T follicular helper cell (primary cell): Measurements from ENCODE around the gene UCN3.

Experiments used
- DNase-seq: peaks from one replicate; pipeline ENCODE4 v3.0.0-alpha.2; 2020; ENCODE audit warnings: low read depth
- total RNA-seq, 2 experiments: gene quantifications; one replicate each; lab custom pipeline; 2026; lab: John Stamatoyannopoulos, UW

UCN3 gene
- total RNA-seq, result 0 reads per million in 2 experiments

GRCh38 chr10:5364890-5365338, at the start of gene UCN3:
Gene UCN3 (plus strand): TSS chr10:5364966. CDS start chr10:5373721, 8,755 bp downstream.
- no peak for DNase-seq

DNA sequence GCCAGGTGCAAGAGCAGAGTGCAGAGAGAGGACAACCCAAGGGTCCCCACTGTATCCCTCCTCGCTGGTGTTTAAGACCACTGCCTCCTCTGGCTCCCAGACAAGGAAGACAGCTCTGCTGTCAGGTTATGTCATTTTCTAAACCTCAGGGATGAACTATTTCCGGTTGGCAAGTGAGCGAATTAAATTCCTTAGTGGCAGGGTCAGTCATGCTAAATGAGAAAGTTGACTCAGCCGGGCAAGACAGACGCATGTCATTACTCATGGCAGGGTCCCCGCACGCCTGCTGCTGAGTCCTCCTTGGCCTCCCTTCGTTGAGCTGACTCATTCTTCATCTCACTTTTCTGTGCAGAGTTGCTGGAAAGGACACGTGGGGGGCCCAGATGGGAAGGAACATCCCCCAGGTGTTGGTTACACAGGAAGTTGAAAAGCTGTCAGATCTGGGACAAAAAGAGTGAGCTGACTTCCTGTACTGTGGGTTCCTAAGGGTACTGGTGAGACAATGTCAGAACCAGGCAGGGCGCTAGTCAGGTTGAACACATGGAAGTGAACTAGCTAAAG, 47.1 kb upstream of the UCN3 start:
- peak; percentile 10 for DNase-seq

- no peak for DNase-seq
Observed at GRCh38 chr10:5318148-5318547, 46.6 kb upstream of the UCN3 start.

DNA sequence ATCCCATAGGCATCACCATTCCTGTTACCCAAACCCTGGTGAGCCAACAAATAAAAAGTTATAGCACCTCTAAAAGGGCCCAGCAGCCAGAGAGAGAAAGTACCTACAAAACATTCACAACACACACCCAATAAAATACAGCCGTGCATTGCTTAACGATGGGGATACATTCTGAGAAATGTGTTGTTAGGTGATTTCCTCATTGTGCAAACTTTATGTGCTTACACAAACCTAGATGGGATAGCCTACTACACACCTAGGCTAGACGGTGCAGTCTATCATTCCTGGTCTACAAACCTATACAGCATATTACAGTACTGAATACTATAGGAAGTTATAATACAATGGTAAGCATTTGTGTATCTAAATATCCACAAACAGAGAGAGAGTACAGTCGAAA, 44.9 kb upstream of the UCN3 start:
- no peak for DNase-seq

DNA sequence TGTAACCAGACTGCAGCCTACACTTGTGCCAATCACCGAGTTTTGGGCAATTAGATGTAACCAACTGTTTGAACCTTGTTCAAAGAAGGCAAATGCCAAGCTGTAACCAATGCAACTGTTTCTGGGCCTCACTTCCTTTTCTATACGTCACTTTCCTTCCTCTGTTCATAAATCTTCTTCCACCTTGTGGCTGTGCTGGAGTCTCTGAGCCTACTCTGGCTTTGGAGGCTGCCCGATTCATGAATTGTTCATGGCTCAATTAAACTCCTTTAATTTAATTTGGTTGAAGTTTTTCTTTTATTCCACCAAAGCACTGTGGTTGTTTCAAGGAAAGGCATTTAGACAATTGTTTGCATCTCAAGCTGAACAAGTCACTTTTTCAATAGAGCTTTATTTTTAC, 43.5 kb upstream of the UCN3 start:
- no peak for DNase-seq

- no peak for DNase-seq
Observed at GRCh38 chr10:5323446-5323845, 41.3 kb upstream of the UCN3 start.

- DNase-seq, result no peak
Observed at GRCh38 chr10:5325076-5325475, 39.7 kb upstream of the UCN3 start.

DNA sequence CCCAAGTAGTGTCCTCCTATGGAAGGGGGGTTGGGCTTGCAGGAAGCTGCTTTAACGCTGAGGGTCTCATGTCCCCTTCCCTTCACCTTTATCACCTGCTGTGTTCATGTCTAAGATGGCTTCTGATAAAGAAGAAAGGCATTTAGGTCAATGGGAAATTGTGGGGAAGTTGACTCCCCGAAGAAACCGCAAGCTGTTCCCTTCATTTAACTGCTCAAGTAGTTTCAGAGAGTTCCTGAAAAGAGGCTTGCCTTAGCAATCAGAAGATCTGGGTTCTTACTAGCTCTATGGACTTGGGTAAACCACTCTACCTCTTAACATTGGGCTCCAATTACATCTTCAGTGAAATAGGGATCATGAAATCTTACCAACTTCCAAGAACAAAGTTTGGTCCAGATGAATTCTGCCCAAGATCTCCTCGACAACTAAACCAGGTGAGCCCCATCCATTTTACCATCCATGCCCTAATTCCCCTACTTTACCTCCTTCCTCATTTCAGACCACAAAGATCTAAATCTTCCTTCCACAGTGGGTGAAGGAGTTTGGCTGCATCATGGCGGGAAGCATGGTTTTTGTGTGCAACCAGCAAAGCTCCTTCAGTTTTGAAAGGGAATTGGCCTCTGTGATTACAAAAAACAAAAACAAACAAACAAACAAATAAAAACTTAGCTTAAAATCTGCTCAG, 30.4 kb upstream of the UCN3 start:
- DNase-seq, result no peak

DNA sequence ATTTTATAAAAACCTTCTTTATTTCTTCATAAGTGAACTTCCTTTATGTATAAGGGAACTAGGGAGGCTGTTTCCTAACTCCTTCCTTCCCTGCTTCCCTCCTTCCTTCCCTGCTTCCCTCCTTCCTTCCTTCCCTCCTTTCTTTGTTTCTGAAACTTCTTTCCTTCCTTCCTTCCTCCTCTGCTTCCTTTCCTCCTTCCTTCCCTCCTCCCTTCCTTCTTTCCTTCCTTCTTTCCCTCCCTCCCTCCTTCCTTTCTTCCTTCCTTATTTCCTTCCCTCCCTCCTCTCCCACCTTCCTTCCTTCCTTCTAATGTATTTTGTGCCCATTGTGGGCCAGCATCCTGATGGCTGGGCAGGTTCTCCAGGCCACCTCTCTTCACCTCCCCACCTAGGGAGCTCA, 26.8 kb upstream of the UCN3 start:
- no peak for DNase-seq

GRCh38 chr10:5343092-5343491, 21.7 kb upstream of the UCN3 start:
- DNase-seq, result no peak

DNA sequence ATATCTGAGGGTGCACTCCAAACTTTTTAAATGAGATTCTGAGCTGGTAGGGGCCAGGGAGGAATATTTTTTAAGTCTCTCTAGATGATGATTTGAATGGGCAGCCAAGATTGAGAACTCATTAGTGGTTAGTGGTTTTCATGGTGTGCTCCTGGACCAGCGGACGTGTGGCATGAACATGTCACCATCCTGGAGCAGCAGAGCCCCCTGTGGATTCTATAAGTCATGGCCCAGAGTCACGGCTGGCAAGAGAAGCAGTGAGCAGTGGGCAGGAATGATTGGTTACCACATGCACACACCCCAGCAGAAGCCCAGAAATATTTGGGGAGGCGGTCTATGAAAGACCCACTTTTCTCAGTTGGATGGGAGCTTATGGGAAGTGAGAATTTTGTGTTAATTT, 21.2 kb upstream of the UCN3 start:
- no peak for DNase-seq

DNA sequence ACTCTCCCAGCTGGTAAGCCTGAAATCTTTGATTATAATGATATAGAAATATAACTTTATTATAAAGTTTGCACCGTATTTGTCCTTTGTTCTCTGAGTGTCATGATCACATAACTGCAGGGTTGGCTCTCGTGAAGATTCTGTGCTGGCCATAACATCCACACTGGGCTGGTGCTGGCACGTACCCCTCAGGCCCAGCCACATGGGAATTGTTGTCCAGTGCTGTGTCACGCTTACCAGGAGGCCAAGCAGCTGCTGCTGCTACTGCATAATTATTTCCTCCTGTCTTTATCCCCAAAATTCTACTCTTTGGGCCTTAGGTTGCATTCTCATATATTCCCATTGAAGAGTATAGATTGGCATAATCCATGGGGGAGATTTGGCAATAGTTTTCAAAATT, 20.8 kb upstream of the UCN3 start:
- DNase-seq, result no peak

GRCh38 chr10:5344746-5345145, 20.0 kb upstream of the UCN3 start:
- DNase-seq, result no peak

- no peak for DNase-seq
Observed at GRCh38 chr10:5346881-5347280, 17.9 kb upstream of the UCN3 start.

DNA sequence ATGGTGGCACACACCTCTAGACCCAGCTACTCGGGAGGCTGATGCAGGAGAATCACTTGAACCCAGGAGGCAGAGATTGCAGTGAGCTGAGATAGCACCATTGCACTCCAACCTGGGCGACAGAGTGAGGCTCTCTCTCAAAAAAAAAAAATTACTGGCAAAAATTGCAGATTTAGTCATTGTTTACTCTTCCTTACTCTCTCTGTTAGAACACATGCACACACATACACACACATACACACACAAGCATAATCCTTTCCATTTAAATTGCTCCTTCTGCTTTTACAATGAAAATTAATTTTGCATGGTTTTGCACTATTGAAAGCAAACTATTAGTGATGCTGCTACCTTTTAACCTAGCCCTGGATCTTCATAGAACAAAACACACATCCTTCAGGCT, 15.4 kb upstream of the UCN3 start:
- DNase-seq, result no peak

DNA sequence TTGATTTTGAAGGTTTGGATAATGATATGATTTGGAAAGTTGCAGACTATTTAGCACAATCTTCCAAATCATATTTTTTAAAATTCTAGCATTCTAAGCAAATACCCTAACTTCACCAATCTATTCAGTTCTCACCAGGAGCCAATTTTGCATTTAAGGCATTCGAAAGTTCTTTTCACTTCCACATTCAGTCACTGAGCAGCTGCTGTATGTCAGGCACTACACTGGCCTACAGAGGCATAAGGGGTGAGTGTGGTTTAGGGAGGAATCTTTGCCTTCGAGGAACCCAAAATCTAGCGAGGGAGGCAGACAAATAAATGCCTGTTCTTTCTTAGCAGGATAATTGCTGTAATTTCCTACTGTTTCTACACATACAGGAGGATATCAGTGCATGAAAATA, 10.7 kb upstream of the UCN3 start:
- DNase-seq, result no peak

DNA sequence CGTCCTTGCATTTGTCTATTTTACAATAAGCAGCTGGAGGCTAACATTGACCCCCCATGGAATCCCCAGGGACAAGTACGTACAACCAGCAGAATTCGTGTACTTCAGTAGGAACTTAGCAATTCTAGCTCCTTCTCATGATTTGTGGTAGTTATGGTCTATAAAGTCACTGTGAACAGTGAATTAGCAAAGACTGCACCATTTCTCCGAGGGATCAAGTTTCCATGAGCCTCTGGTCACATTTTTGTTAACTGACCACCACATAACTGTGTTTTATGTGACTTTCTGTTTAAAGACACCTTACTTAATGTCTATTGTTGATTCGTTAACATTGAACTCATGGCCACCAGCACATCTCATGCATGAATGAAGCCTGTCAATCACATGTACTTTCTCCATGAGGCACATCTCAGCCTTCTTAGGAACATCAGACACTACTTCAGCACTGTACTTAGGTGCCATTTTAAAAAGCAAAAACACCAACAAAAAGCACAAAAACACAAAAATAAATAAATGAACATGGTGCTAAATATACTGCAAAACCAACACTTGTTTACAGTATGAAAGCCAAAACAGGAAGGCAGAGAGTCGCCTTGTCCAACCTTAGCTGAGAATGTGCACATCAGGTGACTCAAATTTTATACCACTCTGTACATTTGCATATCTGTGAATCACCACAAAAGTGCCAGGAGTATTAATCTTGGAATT, 9.0 kb upstream of the UCN3 start:
- DNase-seq, result no peak

GRCh38 chr10:5356302-5356763, 8.4 kb upstream of the UCN3 start:
- no peak for DNase-seq

DNA sequence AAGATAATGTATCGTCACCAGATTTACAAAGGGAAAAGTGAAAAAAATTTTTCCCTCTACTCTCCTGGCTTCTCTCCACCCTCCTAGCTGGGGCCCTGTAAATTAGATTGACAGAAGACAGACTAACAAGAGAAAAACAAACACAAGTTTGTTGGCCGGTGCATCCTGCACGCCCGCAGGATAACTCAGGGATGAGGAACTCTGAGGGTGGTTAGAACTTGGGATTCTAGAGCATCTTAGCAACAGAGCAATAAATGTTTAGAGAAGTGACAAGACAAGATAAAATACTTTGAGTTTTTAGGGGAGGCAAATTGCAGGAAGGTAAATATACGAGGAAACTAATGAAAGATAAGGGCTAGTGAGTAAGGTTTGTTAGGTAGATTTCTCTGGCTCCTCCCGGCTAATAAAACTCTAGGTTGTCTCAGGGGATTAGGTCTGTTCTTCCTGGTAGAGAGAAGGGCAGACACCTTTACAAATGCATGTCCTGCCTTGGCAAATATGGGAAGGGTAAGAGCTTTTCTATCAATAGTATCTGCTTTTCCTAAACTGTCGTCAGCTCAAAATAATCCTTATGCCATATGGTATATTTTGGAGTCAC, 4.3 kb upstream of the UCN3 start:
- no peak for DNase-seq

- no peak for DNase-seq
Observed at GRCh38 chr10:5361966-5362365, 2.8 kb upstream of the UCN3 start.

DNA sequence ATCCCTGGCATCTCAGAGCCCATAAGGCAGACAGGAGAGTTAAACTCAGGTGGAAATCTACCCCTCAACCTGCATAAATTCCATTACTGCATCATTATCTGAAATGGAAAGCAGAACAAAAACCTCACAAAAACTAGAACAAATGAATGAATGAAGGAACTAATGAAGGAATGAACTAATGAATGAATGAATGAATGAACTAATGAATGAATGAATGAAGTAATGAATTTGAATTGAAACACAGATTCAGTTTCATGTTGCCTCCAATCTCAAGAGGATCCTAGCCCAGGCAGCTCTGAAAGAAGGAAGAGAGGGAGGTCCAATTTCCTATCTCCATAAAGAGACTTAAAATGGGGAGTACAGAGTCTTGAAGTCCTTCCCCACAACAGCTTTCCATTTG, 1.9 kb upstream of the UCN3 start:
- no peak for DNase-seq

- DNase-seq, result no peak
Observed at GRCh38 chr10:5364374-5364773, 392 bp upstream of the UCN3 start.

DNA sequence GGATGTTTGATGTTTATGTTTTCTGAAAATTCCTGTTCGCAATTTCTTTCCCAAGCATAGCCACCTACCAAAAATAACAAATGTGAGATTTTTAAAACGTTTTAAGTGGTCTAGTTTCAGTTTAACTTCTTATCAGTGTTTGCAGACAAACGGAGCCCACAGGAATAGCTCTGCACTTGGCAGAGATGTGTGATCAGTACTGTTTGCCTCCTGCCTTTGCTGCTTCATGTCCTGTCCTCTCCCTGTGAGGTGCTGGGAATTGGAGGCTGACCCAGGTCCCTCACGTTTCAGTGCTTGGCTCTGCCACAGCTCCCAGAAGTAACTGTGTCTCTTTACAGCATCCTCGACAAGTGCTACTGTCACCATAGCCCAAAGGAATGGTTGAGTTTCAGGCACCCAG, 1.2 kb downstream of the UCN3 start:
- no peak for DNase-seq
